AG10803 (cell line): ENCODE measurements around the gene OVOL2.

Experiments used
- DNase-seq: peaks from one replicate; pipeline ENCODE4 v3.0.0; 2010; ENCODE audit warnings: low read depth
- H3K4me3 ChIP-seq: 2 replicates; pipeline ENCODE4 v1.5.1; 2011; ENCODE audit warnings: mild to moderate bottlenecking, low read length, control low read depth
- TF ChIP-seq, protein P1 (sequence below): conservative IDR thresholded peaks from 2 replicates; pipeline ENCODE4 v1.5.1; 2011; ENCODE audit warnings: mild to moderate bottlenecking, low read length, control low read depth, inconsistent platforms

Gene OVOL2

DNA sequence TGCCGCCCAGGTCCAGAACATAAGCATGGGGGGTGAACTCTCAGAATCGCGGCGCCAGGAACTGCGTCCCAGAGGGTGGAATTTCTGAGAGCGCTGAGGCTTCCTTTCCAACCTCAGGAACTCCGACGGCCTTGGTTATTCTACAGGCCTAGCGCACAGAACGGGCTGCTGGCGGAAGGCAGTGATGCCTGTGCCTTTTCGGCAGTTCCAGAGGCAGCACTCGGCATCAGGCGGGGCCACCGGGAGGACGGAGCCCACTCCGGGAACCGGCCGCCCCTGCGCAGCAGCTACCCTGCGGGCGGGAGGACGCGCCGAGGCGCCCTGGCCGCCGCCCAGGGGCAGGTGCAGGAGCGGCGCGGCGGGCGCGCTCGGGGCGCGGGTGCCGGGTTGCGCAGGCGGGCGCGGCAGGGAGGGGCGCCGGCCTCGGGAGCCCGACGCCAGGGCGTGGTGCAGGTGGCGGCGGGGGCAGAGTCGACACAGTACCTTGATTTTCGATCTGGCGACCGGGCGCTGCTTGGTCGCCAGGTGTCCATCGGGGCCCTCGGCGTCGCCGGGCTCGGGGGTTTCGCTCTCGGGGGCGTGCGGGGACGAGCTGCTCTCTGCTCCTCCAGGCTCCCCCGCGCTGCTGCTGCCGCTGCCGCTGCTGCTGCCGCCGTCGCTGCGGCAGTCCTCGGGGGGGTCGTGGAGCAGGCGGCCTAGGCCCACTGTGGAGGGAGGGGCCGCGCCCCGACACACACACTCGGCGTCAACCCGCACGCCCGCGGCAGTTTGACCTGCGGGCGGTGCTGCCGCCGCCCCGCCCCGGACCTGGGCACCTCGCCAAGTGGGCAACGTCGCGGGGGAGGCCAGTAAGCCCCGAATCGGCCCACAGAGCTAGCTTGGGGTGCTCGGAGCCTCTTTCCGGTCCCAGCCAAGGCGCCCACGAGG is 1.3 kb downstream of the OVOL2 start:
- no peak overlapping the region for H3K4me3 ChIP-seq

DNA sequence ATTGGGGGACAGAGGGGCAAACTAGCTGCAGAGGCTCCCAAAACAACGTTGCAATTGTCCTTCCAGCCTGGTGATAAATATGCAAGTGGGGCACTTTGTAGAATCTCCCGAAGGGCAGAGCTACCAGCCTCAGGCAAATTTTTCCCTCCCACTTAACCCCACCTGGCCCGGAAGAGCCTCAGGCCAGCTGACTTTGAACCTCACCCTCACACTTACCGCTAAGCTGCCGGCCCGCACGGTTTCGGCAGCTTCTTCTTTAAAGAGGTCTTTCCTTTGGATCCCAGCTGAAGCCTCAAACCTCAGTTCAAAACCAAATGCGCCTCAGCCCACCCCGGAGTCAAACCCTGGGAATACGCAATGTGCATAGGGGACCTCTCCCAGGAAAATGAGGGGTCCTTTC is 2.5 kb downstream of the OVOL2 start:
- TF ChIP-seq, protein P1, sequence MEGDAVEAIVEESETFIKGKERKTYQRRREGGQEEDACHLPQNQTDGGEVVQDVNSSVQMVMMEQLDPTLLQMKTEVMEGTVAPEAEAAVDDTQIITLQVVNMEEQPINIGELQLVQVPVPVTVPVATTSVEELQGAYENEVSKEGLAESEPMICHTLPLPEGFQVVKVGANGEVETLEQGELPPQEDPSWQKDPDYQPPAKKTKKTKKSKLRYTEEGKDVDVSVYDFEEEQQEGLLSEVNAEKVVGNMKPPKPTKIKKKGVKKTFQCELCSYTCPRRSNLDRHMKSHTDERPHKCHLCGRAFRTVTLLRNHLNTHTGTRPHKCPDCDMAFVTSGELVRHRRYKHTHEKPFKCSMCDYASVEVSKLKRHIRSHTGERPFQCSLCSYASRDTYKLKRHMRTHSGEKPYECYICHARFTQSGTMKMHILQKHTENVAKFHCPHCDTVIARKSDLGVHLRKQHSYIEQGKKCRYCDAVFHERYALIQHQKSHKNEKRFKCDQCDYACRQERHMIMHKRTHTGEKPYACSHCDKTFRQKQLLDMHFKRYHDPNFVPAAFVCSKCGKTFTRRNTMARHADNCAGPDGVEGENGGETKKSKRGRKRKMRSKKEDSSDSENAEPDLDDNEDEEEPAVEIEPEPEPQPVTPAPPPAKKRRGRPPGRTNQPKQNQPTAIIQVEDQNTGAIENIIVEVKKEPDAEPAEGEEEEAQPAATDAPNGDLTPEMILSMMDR: no peak
- no peak overlapping the region for H3K4me3 ChIP-seq
- no peak for DNase-seq

More for the DNA sequence above, 1.3 kb downstream of the OVOL2 start:
- TF ChIP-seq, protein P1: no peak
- DNase-seq: no peak

DNA sequence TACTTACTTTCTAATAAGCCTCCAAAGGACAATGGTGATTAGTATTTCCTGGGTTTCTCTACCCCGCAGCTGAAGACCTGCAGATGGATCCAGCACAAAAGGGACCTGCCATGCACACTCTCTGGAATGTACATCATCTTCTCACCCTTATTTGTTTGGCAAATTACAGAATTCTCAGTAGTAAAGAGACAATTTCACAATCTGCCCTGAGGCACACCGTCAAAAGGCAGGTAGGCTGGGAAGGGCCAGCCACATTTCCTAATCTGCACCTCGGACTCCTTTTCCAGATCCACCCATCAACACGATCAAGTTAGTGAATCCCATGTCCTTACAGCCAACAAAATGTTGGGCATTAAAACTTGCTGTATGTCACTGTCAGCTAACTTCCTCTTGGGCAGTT is 4.9 kb downstream of the OVOL2 start:
- no peak for DNase-seq
- no peak overlapping the region for H3K4me3 ChIP-seq
- TF ChIP-seq, protein P1: no peak

DNA sequence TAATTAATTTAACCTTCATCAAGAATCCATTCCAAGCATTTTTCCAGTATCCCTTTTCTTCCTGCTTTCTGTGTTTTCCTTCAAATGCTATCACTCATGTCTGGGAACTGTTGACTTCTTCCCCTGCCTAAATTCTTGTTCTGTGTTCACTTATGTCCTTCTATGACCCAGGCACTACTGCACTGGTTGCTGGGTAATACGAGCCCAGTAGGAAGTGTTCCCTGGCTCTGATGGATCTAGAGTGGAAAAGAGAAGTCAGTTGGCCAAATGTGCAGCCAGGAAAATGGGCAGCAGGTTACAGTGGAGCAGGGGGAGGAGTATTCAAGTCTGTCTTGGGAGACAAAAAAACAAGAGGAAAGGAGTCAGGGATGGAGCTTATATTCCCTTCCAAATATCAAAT is 7.1 kb downstream of the OVOL2 start:
- no peak overlapping the region for H3K4me3 ChIP-seq
- no peak for DNase-seq
- TF ChIP-seq, protein P1: no peak

DNA sequence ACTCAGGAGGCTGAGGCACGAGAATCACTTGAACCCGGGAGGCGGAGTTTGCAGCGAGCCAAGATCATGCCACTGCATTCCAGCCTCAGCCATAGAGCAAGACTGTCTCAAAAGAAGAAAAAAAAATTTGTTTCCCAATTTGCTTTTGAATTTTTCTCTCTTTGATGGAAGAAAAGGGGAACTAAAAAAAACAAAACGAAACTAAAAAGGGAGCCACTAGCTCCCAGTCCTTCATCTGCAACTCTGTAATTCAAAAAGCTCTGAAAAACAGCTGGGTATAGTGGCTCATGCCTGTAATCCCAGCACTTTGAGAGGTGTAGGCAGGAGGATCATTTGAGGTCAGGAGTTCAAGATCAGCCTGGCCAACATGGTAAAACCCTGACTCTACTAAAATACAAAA is 9.5 kb downstream of the OVOL2 start:
- no peak overlapping the region for H3K4me3 ChIP-seq
- no peak for DNase-seq
- TF ChIP-seq, protein P1: no peak

DNA sequence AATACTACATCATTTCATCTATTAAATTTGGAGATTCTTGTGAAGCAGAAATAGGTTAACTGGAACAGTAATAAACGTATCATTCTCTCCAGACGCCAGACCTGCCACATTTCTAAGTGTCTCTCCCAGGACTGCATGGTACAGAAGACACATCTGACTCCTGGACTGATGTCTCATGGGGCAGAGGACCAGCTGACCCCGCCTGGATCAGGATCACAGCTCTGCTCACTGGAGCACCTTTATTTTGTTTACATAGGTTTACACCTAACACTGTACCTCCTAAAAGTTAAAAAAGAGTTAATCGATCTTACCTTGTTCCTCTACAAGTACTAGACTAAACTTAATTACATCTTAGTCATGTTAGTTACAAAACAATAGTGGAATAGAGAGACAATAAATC is 11.2 kb downstream of the OVOL2 start:
- DNase-seq: no peak
- TF ChIP-seq, protein P1: no peak
- H3K4me3 ChIP-seq: no peak overlapping the region

DNA sequence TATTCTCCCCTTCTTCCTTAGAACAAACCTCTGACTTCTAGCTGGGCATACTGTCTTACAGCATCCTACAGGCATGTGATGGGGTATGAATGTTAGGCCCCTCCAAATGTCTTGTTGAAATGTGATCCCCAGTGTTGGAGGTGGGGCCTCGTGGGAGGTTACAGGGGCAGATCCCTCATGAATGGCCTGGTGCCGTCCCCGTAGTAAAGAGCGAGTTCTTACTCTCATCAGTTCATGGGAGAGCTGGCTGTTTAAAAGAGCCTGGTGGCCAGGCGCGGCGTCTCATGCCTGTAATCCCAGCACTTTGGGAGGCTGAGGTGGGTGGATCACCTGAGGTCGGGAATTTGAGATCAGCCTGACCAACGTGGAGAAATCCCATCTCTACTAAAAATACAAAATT is 15.5 kb downstream of the OVOL2 start:
- no peak for DNase-seq
- TF ChIP-seq, protein P1: no peak
- H3K4me3 ChIP-seq: no peak overlapping the region
